OCI-LY3 (cell line): ENCODE measurements around the gene C1GALT1.

Experiments
- CTCF ChIP-seq: fragments of 200-600, 300-600 bp; sonication (generic); IDR thresholded peaks from 2 replicates; pipeline ENCODE4 v1.5.1; 2014; ENCODE audit warnings: antibody characterized with exemption, low read length, low read depth
- EZH2phosphoT487 ChIP-seq: fragments of 200-600 bp; shearing (Covaris generic); IDR thresholded peaks from 2 replicates; pipeline ENCODE4 v1.6.1; 2018; ENCODE audit warnings: antibody characterized with exemption, mixed run types, low read depth

- TF ChIP-seq CTCF: no peak
- no peak for TF ChIP-seq EZH2phosphoT487
These were observed 5.8 kb upstream of the C1GALT1 start for GRCh38 chr7:7176406-7177043.
